Nucleus accumbens (tissue), 56 donors: ENCODE measurements around the gene KRTCAP2.
"Not testable (repeated sequence)": the region's sequence is repeated elsewhere in the genome, so short reads cannot be mapped to it uniquely, and the experiment has no call there.

ENCODE experiments used
- DNase-seq, 56 donors: peaks; one replicate each; lab custom pipeline; 2025; lab: John Stamatoyannopoulos, UW

Gene KRTCAP2

DNA sequence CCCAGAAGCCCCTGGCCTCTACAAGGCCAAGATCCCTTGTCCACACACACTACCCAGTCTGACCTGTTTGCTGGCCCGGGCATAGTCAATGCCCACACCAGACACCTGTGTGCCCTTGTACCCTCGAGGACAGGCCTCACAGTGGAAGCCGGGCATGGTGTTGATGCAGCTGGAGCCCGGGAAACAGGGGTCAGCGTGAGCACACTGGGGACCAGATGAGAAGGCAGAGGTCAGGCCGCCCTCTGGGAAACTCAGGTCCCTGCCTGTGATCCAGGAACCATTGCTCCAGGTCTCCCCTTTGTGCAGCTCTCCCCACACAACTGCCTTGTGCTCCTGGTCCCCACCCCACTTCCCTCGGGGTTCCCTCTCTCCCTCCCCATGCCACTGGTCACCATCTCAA lies 29.1 kb upstream of the KRTCAP2 start:
- DNase-seq, result no peak

GRCh38 chr1:155200920-155201319 lies 27.8 kb upstream of the KRTCAP2 start:
- DNase-seq, result no peak

- DNase-seq, result no peak
Observed at GRCh38 chr1:155199792-155200191, 26.7 kb upstream of the KRTCAP2 start.

GRCh38 chr1:155198547-155198906 lies 25.4 kb upstream of the KRTCAP2 start:
- no peak for DNase-seq

- no peak for DNase-seq
Observed at GRCh38 chr1:155197901-155198546, 24.9 kb upstream of the KRTCAP2 start.

DNA sequence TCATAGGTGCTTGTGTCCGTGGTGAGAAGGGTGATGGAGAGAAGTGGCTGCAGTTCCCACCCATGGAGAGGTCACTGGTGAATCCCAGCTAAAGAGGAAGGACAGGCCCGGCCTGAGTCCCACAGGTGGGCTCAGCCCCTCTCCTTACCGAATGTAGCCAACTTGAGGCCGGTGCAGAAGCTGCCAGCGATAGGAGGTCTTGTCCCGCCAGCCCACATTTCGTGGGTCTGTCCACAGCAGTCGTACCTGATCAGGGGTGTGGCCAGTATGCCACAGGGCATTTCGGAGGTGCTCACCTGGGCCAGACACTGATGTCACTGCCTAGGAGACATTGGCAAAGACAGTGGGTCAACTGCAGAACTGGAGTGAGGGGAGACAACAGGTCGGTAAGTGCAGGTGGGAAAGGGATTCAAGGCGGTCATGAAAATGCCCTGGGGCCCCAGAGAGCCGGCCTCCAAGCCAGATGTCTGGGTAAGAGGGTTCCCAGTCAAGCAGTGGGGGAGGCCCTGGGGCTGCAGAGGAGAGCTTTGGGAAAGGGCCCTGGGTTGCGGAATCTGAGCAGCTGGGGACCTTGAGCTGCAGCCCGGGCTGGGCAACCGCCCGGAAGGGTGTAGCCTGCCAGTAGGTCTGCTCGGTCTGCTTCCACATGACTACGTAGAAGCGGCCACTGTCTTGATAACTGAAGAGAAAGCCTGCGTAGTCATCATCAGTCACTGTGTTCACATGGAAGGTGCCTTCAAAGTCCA lies 24.0 kb upstream of the KRTCAP2 start:
- peak in 15 of 56 donors; percentile 22 to 55 (median 39) for DNase-seq

DNA sequence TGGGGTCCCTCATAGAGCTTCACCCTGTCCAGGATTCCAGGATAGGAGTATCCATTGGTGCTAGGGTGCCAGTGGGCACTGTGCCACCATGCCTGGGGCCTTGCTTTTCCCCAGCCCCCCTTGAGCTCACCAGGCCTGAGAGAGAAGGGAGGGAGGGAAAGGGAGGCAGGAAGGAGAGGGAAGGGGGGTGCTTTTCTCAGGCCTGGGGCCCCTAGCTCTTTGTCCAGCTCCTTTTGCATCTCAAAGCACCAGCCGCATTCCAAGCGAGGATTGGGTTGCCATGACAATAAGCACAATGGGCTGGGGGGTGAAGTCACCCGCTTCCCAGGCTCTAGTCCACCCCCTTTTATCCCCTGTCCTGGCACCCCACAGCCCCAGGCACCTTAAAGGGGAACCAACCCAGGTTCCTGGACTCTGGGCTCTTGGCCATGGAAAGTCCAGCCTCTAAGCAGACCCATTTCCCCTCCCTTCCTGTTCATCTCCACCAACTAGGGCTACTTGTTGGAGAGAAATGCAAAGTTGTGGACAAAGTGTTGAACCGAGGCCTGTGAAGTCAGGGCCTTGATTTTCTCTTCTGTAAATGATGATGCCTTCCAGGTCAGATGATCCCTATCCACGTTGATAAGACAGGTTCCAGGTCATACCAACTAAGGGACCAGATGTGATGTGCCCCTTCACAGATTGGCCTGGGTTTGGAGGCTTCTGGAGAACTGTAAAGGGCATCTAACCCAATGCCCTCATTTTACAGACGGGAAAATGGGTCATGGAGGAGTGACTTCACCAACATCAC lies 23.2 kb upstream of the KRTCAP2 start:
- DNase-seq, result peak in 46 of 56 donors; percentile 15 to 89 (median 50)

GRCh38 chr1:155195201-155196102 lies 22.3 kb upstream of the KRTCAP2 start:
- peak in 1 of 56 donors; percentile 38 for DNase-seq

- DNase-seq, result not testable (repeated sequence)
Observed at GRCh38 chr1:155193991-155194240, 20.8 kb upstream of the KRTCAP2 start.

DNA sequence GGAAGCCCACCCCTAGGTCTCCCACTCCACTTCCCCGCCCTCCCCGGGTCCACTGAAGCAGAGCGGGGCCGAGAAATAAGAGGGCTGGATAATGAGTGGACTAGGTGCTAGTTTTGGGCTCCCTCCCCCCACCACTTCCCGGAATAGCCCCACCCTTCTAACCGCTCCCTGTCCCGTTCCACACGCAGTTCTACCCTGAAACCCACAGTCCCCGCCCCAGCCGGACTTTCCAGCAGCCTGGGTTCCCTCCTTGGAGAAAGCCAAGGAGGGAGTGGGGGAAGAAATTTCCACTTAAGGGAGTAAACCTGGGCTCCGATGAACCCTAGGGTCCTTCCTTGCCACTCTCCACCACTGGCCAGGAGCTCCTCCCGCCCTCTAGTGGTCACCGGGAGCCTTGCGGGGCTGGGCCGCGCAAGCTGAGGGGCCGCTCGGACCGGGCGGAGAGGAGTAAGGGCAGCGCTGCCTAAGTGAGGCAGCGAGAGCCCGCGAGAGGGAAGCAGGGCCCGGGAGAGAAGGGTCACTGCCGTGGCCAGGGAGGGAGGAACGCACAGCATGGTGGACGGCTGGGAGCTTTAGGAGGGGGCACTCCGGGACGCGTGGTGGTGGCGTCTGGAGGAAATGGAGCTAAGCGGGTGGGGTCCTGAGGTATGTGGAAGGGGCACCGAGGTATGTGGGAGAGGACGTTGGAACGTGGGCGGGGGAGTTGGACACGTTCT lies 20.3 kb upstream of the KRTCAP2 start:
- peak in 49 of 56 donors; percentile 21 to 84 (median 57) for DNase-seq

GRCh38 chr1:155192346-155193274 lies 19.5 kb upstream of the KRTCAP2 start:
- DNase-seq, result peak in 3 of 56 donors; percentile 17 to 55 (median 42)

DNA sequence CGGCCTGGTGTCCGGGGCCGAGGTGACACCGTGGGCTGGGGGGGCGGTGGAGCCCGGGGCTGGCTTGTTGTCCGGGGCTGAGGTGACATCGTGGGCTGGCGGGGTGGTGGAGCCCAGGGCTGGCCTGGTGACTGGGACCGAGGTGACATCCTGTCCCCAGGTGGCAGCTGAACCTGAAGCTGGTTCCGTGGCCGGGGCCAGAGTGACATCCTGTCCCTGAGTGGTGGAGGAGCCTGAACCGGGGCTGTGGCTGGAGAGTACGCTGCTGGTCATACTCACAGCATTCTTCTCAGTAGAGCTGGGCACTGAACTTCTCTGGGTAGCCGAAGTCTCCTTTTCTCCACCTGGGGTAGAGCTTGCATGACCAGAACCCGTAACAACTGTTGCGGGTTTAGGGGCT lies 18.8 kb upstream of the KRTCAP2 start:
- DNase-seq, result no peak

GRCh38 chr1:155189926-155190325 lies 16.8 kb upstream of the KRTCAP2 start:
- DNase-seq, result not testable (repeated sequence)

DNA sequence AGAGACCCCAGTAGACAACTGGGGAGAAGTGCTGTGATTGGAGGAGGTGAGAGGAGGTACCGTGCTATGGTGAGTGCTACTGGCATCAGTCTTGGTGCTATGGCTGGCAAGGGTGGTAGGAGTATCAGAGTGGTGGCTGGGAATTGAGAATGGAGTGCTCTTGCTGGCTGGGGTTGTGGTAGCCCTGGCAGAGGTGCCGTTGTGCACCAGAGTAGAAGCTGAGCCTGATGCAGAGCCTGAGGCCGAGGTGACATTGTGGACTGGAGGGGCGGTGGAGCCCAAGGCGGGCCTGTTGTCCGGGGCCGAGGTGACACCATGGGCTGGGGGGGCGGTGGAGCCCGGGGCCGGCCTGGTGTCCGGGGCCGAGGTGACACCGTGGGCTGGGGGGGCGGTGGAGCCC lies 15.2 kb upstream of the KRTCAP2 start:
- DNase-seq, result no peak

DNA sequence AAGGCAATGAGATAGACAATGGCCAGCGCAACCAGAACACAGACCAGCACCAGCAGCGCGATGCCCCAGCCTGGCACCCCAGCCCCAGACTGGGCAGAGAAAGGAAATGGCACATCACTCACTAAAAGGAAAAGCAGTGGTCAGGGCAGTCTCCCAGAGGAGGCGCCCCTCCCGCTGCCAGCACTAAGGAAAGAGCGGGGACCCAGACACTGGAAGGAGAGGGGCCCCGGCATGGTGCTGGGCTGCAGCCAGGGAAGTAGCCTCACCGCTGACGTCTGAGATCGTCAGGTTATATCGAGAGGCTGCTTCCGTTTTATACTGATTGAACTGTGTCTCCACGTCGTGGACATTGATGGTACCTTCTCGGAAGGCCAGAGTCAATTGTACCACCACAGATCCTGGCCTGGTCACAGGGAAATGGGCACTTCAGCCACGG lies 14.4 kb upstream of the KRTCAP2 start:
- no peak for DNase-seq

DNA sequence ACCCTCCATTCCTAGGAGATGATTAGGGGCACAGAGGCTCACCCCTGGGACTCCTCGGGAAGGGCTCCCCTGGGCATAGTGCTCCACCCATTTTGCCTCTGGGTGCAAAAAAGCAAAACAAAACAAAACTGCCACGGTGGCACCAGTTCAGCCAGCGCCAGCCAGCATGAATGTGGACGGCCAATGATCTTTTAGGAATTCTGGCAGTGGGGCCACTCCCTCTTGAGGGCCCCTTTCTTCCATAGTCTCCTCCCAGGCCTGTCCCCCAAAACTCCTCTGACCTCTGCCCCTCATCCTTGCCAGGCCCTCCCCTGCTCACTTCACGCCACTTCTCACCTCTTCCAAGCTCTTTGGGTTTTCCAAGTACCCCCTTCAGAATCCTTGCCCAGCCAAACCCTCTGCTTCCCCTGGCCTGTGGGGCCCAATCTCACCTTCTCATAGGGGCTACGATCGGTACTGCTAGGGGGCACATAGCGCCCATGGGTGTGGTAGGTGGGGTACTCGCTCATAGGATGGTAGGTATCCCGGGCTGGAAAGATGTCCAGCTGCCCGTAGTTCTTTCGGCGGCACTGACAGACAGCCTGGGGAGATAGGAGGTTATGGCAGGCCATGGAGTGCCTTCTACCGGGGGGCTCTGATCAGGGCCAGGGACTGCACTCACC lies 13.8 kb upstream of the KRTCAP2 start:
- DNase-seq, result no peak

DNA sequence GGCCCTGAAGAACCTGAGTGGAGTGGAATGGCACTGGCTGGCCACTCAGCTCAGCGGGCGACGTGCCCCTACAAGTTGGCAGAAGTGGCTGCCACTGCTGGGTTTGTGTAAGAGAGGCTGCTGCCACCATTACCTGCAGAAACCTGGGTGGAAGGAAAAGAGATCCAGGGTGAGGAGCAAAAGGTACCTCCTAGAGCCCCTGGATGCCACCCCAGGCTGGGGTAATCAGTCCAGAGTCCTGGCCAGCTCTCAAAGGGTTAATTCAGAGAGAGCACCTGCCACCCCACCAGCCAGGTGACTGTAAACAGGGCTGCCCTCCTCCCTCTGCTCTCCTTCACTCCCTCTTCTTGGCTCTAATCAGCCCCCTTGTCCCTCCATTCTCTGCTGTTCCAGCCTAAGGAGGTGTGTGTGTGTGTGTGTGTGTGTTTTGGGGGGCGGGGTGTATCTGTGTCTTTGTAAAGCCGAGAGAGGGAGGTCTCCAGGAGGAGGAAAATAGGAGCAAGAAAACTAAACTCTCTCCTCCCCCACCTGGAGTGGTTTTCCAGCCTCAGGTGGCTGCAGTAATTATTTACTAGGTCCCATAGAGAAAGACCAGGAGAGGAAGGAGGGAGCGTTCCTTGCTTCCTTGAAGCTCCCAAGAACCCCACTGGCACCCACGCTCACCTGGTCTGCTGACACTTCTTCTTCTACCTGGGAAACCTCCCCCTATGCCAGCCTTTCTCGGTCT lies 13.1 kb upstream of the KRTCAP2 start:
- no peak for DNase-seq

DNA sequence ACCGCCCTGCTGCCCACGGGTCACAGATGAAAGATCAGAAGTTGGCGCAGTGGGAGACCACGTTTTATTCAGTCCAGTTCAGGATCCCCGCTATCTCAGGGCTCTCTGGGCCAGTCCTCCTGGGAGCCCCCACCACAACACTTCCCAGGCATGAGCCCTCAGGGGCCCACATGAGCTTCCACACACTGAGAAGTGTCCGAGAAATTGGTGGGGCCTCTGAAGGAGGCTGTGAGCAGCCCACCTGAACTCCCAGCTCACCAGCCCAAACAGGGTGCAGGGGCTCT lies 12.6 kb upstream of the KRTCAP2 start:
- DNase-seq, result no peak
